ENCODE results near the gene CATSPER1. TPM values are rescaled to one million over a fixed set of nuclear protein-coding genes. Genes with fewer than 3 reads are reported as not detected.

The CATSPER1 gene
- total RNA-seq, 2 donors from 2014 or later = not detected

- 92 to 96% methylated on average over 11 to 12 of the region's 12 CpGs for WGBS, 2 experiments (ENCODE audit: insufficient coverage in 1 of 2, insufficient read length in 1 of 2)
- H3K27ac Mint-ChIP-seq = no peak overlapping the region
- no peaks in the 10 kb centered on the region for H3K9me3 Mint-ChIP-seq
- H3K4me3 Mint-ChIP-seq = no peak overlapping the region
- no peaks in the 10 kb centered on the region for H3K4me1 Mint-ChIP-seq
- H3K9ac ChIP-seq (ENCODE audit: extremely low read depth, low read length, poor library complexity, severe bottlenecking) = no peak overlapping the region
- no peaks in the 10 kb centered on the region for H3K27me3 ChIP-seq (ENCODE audit: control insufficient read depth, insufficient read depth, low read length, poor library complexity, severe bottlenecking)
- H3K27me3 Mint-ChIP-seq (ENCODE audit: insufficient read depth) = no peaks in the 10 kb centered on the region
- no peak for TF ChIP-seq CTCF (conservative IDR thresholded peaks at IDR 0.05)
- peaks cover 26% of the 10 kb centered on the region for H3K36me3 Mint-ChIP-seq (ENCODE audit: low read depth)
- no peak overlapping the region for H3K27ac ChIP-seq (ENCODE audit: low read depth, low read length)
- H3K4me3 ChIP-seq (ENCODE audit: low read length) = no peak overlapping the region
- H3K4me1 ChIP-seq (ENCODE audit: control insufficient read depth, insufficient read depth, low read length) = no peaks in the 10 kb centered on the region
- no peak for DNase-seq
- no peaks in the 10 kb centered on the region for H3K9me3 ChIP-seq (ENCODE audit: control insufficient read depth, low read length)
- H3K36me3 ChIP-seq (ENCODE audit: control insufficient read depth, insufficient read depth, low read length) = no peaks in the 10 kb centered on the region
Observed at GRCh38 chr11:65981101-65981740, 45.1 kb downstream of the CATSPER1 start.

GRCh38 chr11:65979261-65979759 is 47.0 kb downstream of the CATSPER1 start:
- no peak overlapping the region for H3K4me3 Mint-ChIP-seq
- no peaks in the 10 kb centered on the region for H3K9me3 Mint-ChIP-seq
- Histone ChIP-seq H3K4me1 (ENCODE audit: control insufficient read depth, insufficient read depth, low read length) (no peaks in the 10 kb centered on the region), H3K9me3 (ENCODE audit: control insufficient read depth, low read length) (no peaks in the 10 kb centered on the region), H3K27me3 (ENCODE audit: control insufficient read depth, insufficient read depth, low read length, poor library complexity, severe bottlenecking) (no peaks in the 10 kb centered on the region), H3K4me3 (ENCODE audit: low read length) (no peak overlapping the region), H3K9ac (ENCODE audit: extremely low read depth, low read length, poor library complexity, severe bottlenecking) (no peak overlapping the region), H3K27ac (ENCODE audit: low read depth, low read length) (no peak overlapping the region), H3K36me3 (ENCODE audit: control insufficient read depth, insufficient read depth, low read length) (no peaks in the 10 kb centered on the region)
- H3K36me3 Mint-ChIP-seq (ENCODE audit: low read depth) = peaks cover 35% of the 10 kb centered on the region
- DNase-seq = no peak
- 96% methylated on average over 4 to 10 of the region's 10 CpGs for WGBS, 2 experiments (ENCODE audit: insufficient coverage in 1 of 2, insufficient read length in 1 of 2)
- peaks cover 5% of the 10 kb centered on the region for H3K4me1 Mint-ChIP-seq
- no peak overlapping the region for H3K27ac Mint-ChIP-seq
- no peak for TF ChIP-seq CTCF (conservative IDR thresholded peaks at IDR 0.05)
- H3K27me3 Mint-ChIP-seq (ENCODE audit: insufficient read depth) = no peaks in the 10 kb centered on the region

GRCh38 chr11:65978391-65979238 is 47.7 kb downstream of the CATSPER1 start:
- no peak overlapping the region for H3K4me3 ChIP-seq (ENCODE audit: low read length)
- H3K9me3 ChIP-seq (ENCODE audit: control insufficient read depth, low read length) = no peaks in the 10 kb centered on the region
- peaks cover 3% of the 10 kb centered on the region for H3K36me3 ChIP-seq (ENCODE audit: control insufficient read depth, insufficient read depth, low read length)
- no peaks in the 10 kb centered on the region for H3K27me3 ChIP-seq (ENCODE audit: control insufficient read depth, insufficient read depth, low read length, poor library complexity, severe bottlenecking)
- no peak overlapping the region for H3K27ac ChIP-seq (ENCODE audit: low read depth, low read length)
- H3K4me3 Mint-ChIP-seq = no peak overlapping the region
- H3K9ac ChIP-seq (ENCODE audit: extremely low read depth, low read length, poor library complexity, severe bottlenecking) = no peak overlapping the region
- no peak for TF ChIP-seq CTCF (conservative IDR thresholded peaks at IDR 0.05)
- no peaks in the 10 kb centered on the region for H3K27me3 Mint-ChIP-seq (ENCODE audit: insufficient read depth)
- 97% methylated on average over 10 to 33 of the region's 34 CpGs for WGBS, 2 experiments (ENCODE audit: insufficient coverage in 1 of 2, insufficient read length in 1 of 2)
- no peak for DNase-seq
- H3K9me3 Mint-ChIP-seq = no peaks in the 10 kb centered on the region
- peaks cover 40% of the 10 kb centered on the region for H3K36me3 Mint-ChIP-seq (ENCODE audit: low read depth)
- no peak overlapping the region for H3K27ac Mint-ChIP-seq
- no peaks in the 10 kb centered on the region for H3K4me1 ChIP-seq (ENCODE audit: control insufficient read depth, insufficient read depth, low read length)
- peaks cover 5% of the 10 kb centered on the region for H3K4me1 Mint-ChIP-seq
